Endodermal cell (in vitro differentiated cells): ENCODE data around the gene SLC38A3. TPM values are rescaled to one million over a fixed set of nuclear protein-coding genes. Genes with fewer than 3 reads are reported as not detected.

Experiments used
- DNase-seq: peaks from one replicate; pipeline ENCODE4 v3.0.0-alpha.2; 2017
- H3K27ac ChIP-seq: 2 replicates; pipeline ENCODE4 v1.5.1; 2013; ENCODE audit warnings: mild to moderate bottlenecking, low read depth, low read length, moderate library complexity
- H3K27me3 ChIP-seq: 2 replicates; pipeline ENCODE4 v1.6.1; 2013; ENCODE audit warnings: mild to moderate bottlenecking, low read length, moderate library complexity; ENCODE audit not compliant: insufficient read depth, control insufficient read depth, poor library complexity, severe bottlenecking
- H3K36me3 ChIP-seq: 2 replicates; pipeline ENCODE4 v1.7.0; 2013; ENCODE audit warnings: mild to moderate bottlenecking, low read length, moderate library complexity; ENCODE audit not compliant: control insufficient read depth, insufficient read depth
- H3K4me1 ChIP-seq: one replicate; pipeline ENCODE4 v1.7.0; 2013; ENCODE audit warnings: low read length; ENCODE audit not compliant: control insufficient read depth, insufficient read depth
- H3K4me3 ChIP-seq: 2 replicates; pipeline ENCODE4 v1.5.1; 2013; ENCODE audit warnings: mild to moderate bottlenecking, low read length, moderate library complexity
- H3K9ac ChIP-seq: 2 replicates; pipeline ENCODE4 v1.6.1; 2013; ENCODE audit warnings: mild to moderate bottlenecking, low read length, moderate library complexity; ENCODE audit not compliant: poor library complexity, severe bottlenecking; ENCODE audit errors: extremely low read depth
- H3K9me3 ChIP-seq: 2 replicates; pipeline ENCODE4 v1.6.1; 2013; ENCODE audit warnings: mild to moderate bottlenecking, low read length, moderate library complexity; ENCODE audit not compliant: control insufficient read depth
- H3K27ac Mint-ChIP-seq: 2 replicates; pipeline ENCODE4 v1.8.0; 2020; ENCODE audit warnings: mixed read lengths
- H3K27me3 Mint-ChIP-seq: 2 replicates; pipeline ENCODE4 v1.8.0; 2021; ENCODE audit warnings: mild to moderate bottlenecking, mixed read lengths; ENCODE audit not compliant: insufficient read depth
- H3K36me3 Mint-ChIP-seq: 2 replicates; pipeline ENCODE4 v1.8.0; 2020; ENCODE audit warnings: low read depth, mixed read lengths
- H3K4me1 Mint-ChIP-seq: 2 replicates; pipeline ENCODE4 v1.8.0; 2020; ENCODE audit warnings: mixed read lengths
- H3K4me3 Mint-ChIP-seq: 2 replicates; pipeline ENCODE4 v1.8.0; 2020; ENCODE audit warnings: mild to moderate bottlenecking, moderate library complexity, mixed read lengths
- H3K9me3 Mint-ChIP-seq: 2 replicates; pipeline ENCODE4 v1.8.0; 2020; ENCODE audit warnings: mild to moderate bottlenecking, mixed read lengths
- WGBS, 2 experiments: methylation state at CpG; one replicate each; pipeline versions ENCODE4 v1.1.5 to v1.1.7; 2013; ENCODE audit warnings: missing lambda C conversion rate in 2 of 2, mixed read lengths in 1 of 2; ENCODE audit not compliant: insufficient coverage in 1 of 2, insufficient read length in 1 of 2; 5-methylcytosine and 5-hydroxymethylcytosine counted together
- total RNA-seq, 2 donors: library from RNA; stranded (reverse); fragmentation: NEBNext Ultra II Directional in 1 of 2; extraction: Animal tissue kit (Norgen Biotek cat#: 25700) in 1 of 2; gene quantifications; 2 replicates in 1 of 2; 3 replicates in 1 of 2; pipeline ENCODE4 v1.2.1, GENCODE V29; 2021
- TF ChIP-seq, protein P1 (sequence below): fragments of 200-600 bp; sonication (generic); conservative IDR thresholded peaks from 2 replicates; pipeline ENCODE4 v1.5.0; 2021; ENCODE audit warnings: antibody characterized with exemption, mild to moderate bottlenecking

The SLC38A3 gene
- total RNA-seq, 2 donors from 2014 or later: 1.5 to 1.9 TPM

DNA sequence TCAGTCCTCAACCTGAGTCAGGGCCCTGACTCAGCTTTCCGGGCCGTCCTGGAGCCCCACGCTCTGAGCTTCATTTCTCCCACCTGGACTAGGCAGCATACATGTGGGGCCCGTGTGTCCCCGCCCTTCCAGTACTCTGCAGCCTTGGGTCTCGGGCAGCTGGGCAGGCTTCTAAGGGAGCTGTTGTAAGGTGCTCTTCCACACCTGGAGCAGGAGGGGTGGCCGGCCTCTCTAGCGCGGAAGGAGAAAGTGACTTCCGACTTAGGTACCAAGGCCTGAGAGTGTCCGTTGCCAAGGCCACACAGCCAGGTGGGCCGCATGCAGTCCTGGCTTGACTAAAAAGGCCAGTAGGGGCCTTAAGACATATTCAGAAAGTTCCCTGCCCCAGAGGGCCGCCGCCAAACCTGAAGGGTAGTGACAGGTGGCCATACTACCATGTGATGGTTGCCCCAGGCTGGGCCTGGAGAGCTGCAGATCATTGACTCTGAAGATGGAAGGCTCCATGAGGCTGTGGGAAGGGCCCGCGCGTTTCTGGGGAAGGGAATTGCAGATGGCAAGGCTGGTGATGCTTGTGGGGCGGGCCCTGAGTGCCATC, 54.5 kb downstream of the SLC38A3 start:
- Mint-ChIP-seq H3K4me3 (peak overlapping the region; percentile 49), H3K4me1 (peaks cover 11% of the 10 kb centered on the region), H3K36me3 (peaks cover 32% of the 10 kb centered on the region), H3K9me3 (no peaks in the 10 kb centered on the region), H3K27ac (peak overlapping the region; percentile 90), H3K27me3 (no peaks in the 10 kb centered on the region)
- TF ChIP-seq, protein P1, sequence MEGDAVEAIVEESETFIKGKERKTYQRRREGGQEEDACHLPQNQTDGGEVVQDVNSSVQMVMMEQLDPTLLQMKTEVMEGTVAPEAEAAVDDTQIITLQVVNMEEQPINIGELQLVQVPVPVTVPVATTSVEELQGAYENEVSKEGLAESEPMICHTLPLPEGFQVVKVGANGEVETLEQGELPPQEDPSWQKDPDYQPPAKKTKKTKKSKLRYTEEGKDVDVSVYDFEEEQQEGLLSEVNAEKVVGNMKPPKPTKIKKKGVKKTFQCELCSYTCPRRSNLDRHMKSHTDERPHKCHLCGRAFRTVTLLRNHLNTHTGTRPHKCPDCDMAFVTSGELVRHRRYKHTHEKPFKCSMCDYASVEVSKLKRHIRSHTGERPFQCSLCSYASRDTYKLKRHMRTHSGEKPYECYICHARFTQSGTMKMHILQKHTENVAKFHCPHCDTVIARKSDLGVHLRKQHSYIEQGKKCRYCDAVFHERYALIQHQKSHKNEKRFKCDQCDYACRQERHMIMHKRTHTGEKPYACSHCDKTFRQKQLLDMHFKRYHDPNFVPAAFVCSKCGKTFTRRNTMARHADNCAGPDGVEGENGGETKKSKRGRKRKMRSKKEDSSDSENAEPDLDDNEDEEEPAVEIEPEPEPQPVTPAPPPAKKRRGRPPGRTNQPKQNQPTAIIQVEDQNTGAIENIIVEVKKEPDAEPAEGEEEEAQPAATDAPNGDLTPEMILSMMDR: no peak
- H3K9ac ChIP-seq: no peak overlapping the region
- no peak overlapping the region for H3K4me3 ChIP-seq
- 70 to 95% methylated on average over 12 to 18 of the region's 18 CpGs for WGBS, 2 experiments
- peaks cover 7% of the 10 kb centered on the region for H3K4me1 ChIP-seq
- DNase-seq: no peak
- H3K36me3 ChIP-seq: peaks cover 41% of the 10 kb centered on the region
- H3K9me3 ChIP-seq: no peaks in the 10 kb centered on the region
- no peaks in the 10 kb centered on the region for H3K27me3 ChIP-seq
- H3K27ac ChIP-seq: peak overlapping the region; percentile 100

DNA sequence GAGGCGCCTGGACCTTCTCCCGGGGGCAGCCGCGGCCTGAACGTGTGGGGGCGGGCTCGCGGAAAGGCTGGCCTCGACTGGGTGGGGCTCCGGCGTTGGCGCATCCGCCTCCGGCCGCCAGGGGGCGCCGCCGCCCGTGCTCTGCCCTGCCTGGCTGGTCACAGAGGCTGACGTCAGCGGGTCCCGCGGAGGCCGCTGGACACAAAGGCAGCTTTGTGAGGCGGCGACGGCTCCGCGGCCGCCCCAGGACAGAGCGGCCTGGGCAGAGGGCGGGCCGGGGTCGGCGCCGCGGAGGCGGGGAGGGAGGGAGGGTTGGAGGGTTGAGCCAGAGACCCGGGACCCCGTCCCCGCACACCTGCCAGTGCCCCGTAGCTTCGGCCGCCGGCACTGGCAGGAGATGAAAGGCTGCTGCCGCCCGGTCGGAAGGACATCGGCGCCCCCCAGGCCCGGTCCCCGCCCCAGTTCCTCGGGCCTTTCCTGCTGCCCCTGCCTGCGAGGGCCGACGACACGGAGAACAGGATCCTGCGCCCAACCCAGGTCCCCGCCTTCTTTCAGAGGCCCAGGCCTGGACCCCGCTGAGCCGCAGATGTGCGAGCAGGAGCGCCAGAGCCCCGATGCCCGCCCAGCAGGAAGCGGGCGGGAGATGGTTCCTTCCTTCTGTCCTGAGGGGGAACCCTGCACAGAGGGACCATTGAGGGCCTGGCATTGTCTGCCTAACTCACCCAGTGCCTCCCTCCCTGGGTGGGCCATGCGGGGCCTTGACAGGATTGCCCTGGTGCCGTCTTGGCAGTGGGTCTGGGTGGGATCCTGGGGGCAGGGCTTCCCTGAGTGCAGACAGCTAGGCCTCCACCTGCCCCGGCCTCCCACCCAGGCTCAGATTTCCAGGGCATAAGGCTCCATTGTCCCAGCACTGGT, 55.2 kb downstream of the SLC38A3 start:
- H3K4me1 Mint-ChIP-seq: peaks cover 14% of the 10 kb centered on the region
- 7% methylated on average over 18 to 70 of the region's 70 CpGs for WGBS, 2 experiments

DNA sequence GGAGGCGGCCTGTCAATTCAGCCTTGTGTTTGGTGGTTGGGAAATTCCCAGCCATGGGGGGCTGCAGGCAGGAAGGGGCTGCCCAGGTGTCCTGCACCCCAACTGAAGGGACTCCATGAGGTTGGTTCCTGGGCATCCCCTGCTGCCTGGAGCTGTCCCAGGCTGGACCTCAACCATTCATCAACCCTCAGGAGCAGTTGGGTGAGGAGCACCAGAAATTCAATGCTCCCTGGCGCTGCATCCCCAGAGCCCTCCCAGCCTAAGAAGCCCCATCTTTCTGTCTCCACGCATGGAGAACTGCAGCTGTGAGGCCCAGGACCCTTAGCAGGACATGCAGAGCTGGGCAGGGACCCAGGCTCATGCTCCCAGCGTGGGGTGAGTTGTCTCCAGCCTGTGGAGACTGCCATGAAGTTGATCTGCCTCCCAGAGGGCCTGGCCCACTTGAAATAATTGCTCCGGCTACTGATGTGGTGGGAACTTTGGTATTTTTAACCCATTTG, 55.9 kb downstream of the SLC38A3 start:
- Histone ChIP-seq H3K9me3 (no peaks in the 10 kb centered on the region), H3K36me3 (peaks cover 31% of the 10 kb centered on the region), H3K27me3 (no peaks in the 10 kb centered on the region), H3K9ac (peak overlapping the region; percentile 92), H3K4me1 (peaks cover 12% of the 10 kb centered on the region), H3K27ac (peak overlapping the region; percentile 100), H3K4me3 (peak overlapping the region; percentile 75)
- Mint-ChIP-seq H3K4me3 (peak overlapping the region; percentile 49), H3K27me3 (no peaks in the 10 kb centered on the region), H3K9me3 (no peaks in the 10 kb centered on the region), H3K4me1 (peaks cover 20% of the 10 kb centered on the region), H3K27ac (peak overlapping the region; percentile 85), H3K36me3 (peaks cover 30% of the 10 kb centered on the region)
- TF ChIP-seq, protein P1: no peak
- 93 to 94% methylated on average over 3 to 5 of the region's 5 CpGs for WGBS, 2 experiments
- no peak for DNase-seq

More for the DNA sequence above, 55.2 kb downstream of the SLC38A3 start:
- peak; percentile 97 for DNase-seq
- peak overlapping the region; percentile 75 for H3K4me3 ChIP-seq
- H3K9me3 ChIP-seq: no peaks in the 10 kb centered on the region
- peaks cover 32% of the 10 kb centered on the region for H3K36me3 Mint-ChIP-seq
- TF ChIP-seq, protein P1: peak; percentile 99
- H3K4me3 Mint-ChIP-seq: peak overlapping the region; percentile 49
- no peaks in the 10 kb centered on the region for H3K27me3 Mint-ChIP-seq
- no peaks in the 10 kb centered on the region for H3K9me3 Mint-ChIP-seq
- peak overlapping the region; percentile 90 for H3K27ac Mint-ChIP-seq
- peaks cover 11% of the 10 kb centered on the region for H3K4me1 ChIP-seq
- peak overlapping the region; percentile 92 for H3K9ac ChIP-seq
- H3K27me3 ChIP-seq: no peaks in the 10 kb centered on the region
- peak overlapping the region; percentile 100 for H3K27ac ChIP-seq
- H3K36me3 ChIP-seq: peaks cover 33% of the 10 kb centered on the region
